Left ventricle myocardium superior (tissue), 1 donor: ENCODE measurements around the gene RAB8A. TPM values are rescaled to one million over a fixed set of nuclear protein-coding genes. Genes with fewer than 3 reads are reported as not detected.
"Not testable (repeated sequence)": the region's sequence is repeated elsewhere in the genome, so short reads cannot be mapped to it uniquely, and the experiment has no call there.

ENCODE experiments used
- ATAC-seq: fragments of 200-7000 bp; cut with Tn5 transposase; one replicate; pipeline ENCODE4 v1.9.1; 2020; ENCODE audit warnings: mild to moderate bottlenecking, moderate library complexity
- DNase-seq: peaks from one replicate; pipeline ENCODE4 v3.0.0-alpha.2; 2020
- intact Hi-C: fragments of 100-400 bp; cut with micrococcal nuclease; formaldehyde crosslinking; loops from one replicate; pipeline ENCODE4 v1.11.0; 2022
- total RNA-seq: library from RNA; stranded (reverse); fragmentation: NEBNext Ultra II Directional; extraction: Animal tissue kit (Norgen Biotek cat#: 25700); gene quantifications from one replicate; pipeline ENCODE4 v1.2.1, GENCODE V29; 2021
- donor health status: DM: no; HTN: yes; CAD: no; lungs with severe emphysema.

RAB8A gene
- total RNA-seq, 1 donor from 2014 or later: 16.4 TPM

GRCh38 chr19:16076958-16077611 is 34.6 kb upstream of the RAB8A start:
- DNase-seq (peak; percentile 81), ATAC-seq (peak; percentile 25)
- intact Hi-C loops: no loop called here

DNA sequence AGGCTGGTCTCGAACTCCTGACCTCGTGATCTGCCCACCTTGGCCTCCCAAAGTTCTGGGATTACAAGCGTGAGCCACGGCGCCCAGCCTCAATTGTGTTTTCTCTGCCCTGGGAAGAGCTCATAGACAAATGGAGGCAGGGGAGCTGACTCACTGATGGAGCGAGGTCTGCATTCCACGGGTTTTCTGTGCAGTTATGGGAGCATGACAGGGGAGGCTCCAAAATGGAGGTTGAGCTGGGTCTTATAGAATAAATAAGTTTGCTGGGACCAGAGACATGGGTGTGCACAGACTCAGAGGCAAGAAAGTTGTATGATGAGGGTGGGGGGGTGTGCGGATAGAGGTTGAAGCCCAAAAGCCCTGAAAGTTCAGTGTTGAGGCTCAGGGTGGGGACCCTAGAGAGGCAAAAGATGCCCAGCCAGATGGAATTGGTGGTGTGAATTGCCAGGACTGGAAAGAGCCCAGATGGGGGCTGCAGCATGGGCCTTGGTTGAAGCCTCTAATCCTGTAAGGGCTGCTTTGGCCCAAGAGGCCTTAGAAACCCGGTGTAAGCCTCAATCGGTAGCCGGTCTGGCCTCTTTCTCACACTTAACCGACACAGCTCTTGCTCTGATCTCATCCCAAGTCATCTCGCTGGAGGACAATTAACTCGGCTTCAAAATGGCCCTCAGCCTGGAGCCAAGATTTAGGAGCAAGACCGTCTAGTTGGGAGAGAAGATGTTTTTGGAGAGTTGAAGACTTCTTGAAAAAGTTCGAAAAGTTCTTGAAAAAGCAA is 33.5 kb upstream of the RAB8A start:
- no peak for DNase-seq
- intact Hi-C loops: no loop called here
- ATAC-seq: peak; percentile 7

- intact Hi-C loops: no loop called here
- DNase-seq (peak; percentile 68), ATAC-seq (peak; percentile 56)
These were observed 32.7 kb upstream of the RAB8A start for GRCh38 chr19:16078759-16079707.

GRCh38 chr19:16084067-16084685 is 27.5 kb upstream of the RAB8A start:
- ATAC-seq (no peak), DNase-seq (no peak)
- intact Hi-C loops: no loop called here

GRCh38 chr19:16085115-16085514 is 26.6 kb upstream of the RAB8A start:
- intact Hi-C loops: no loop called here
- DNase-seq (no peak), ATAC-seq (no peak)

- ATAC-seq, DNase-seq, intact Hi-C loops: not testable (repeated sequence)
These were observed 24.3 kb upstream of the RAB8A start for GRCh38 chr19:16087404-16087803.

DNA sequence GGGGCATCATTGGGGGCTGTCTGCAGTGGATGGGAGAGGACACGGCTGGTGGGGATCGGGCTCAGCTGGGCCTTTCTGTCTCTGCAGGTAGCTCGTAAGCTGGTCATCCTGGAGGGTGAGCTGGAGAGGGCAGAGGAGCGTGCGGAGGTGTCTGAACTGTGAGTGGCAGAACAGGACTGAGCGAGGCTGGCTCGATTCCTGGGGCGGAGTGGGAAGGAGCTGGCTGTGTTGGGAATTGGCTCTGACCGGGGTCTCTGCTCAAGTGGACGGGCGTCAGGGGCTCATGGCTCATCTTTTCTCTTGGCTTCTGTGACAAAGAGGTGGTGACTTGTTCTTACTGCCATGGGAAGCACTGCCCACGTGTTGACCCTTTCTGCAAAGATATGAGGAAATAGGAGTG is 23.7 kb upstream of the RAB8A start:
- intact Hi-C loops: no loop called here
- no peak for ATAC-seq
- no peak for DNase-seq

- no peak for DNase-seq
- intact Hi-C loops: no loop called here
- no peak for ATAC-seq
These were observed 23.2 kb upstream of the RAB8A start for GRCh38 chr19:16088351-16089009.

GRCh38 chr19:16089010-16089846 is 22.5 kb upstream of the RAB8A start:
- DNase-seq: no peak
- intact Hi-C loops: no loop called here

DNA sequence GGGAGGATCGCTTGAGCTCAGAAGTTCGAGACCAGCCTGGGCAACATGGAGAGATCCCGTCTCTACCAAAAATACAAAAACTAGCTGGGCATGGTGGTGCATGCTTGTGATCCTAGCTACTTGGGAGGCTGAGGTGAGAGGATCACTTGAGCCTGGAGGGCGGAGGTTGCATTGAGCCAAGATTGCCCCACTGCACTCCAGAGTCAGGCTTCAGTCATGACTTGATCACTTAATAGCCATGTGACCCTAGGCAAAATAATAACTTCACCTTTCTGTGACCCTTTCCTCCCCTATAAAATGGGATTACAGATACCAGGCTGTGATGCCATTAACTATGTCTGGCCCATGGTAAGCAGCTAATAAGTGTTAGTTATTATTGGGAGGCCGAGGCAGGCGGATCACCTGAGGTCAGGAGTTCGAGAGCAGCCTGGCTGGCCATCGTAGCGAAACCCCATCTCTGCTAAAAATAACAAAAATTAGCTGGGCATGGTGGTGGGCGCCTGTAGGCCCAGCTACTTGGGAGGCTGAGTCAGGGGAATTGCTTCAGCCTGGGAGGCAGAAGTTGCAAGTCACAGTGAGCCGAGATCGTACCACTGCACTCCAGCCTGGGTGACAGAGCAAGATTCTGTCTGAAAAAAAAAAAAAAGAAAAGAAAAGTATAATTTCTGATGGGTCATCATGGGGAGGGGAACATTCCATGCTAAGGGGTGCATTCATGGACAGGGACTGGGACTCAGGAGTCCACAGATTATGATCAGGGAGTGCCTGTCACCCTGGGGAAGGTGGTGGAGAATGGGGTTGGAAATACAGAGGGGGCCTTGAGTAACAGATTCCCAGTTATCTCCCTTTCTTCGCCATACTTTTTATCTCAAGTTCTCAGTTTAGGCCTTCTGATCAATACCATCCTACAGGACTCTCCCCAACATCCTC is 19.9 kb upstream of the RAB8A start:
- intact Hi-C loops: no loop called here
- ATAC-seq (no peak), DNase-seq (no peak)

More at GRCh38 chr19:16089010-16089846, 22.5 kb upstream of the RAB8A start:
- no peak for ATAC-seq

GRCh38 chr19:16094360-16095070 is 17.2 kb upstream of the RAB8A start:
- ATAC-seq (no peak), DNase-seq (no peak)
- intact Hi-C loops: no loop called here

- ATAC-seq (peak; percentile 56), DNase-seq (no peak)
- intact Hi-C loops: no loop called here
These were observed 16.6 kb upstream of the RAB8A start for GRCh38 chr19:16095071-16095571.

DNA sequence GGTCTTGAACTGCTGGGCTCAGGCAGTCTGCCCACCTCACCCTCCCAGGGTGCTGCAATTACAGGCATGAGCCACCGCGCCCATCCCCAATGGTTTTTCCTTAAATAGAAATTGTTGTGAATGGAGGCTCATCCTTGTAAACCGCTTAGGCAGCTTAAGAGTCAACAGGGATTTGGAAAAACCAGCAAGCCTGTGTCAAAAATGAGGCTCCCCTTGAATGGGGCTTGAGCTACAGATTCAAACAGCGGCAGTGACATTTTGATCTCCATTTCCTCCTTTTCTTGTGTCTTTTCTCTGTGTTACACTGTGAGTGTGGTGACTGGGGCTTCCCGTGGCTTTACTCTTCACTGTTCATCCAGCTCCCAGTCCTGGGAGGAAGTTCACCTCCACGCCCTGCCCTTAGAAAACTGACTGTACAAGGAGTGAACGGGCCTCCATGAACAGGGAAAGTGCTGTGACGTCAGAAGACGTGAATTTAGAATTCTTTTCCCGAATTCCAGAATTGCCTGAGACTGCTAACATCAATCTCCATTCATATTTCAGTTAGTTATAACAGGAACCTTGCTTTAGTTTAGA is 15.3 kb upstream of the RAB8A start:
- intact Hi-C loops: no loop called here
- no peak for DNase-seq
- ATAC-seq: no peak

DNA sequence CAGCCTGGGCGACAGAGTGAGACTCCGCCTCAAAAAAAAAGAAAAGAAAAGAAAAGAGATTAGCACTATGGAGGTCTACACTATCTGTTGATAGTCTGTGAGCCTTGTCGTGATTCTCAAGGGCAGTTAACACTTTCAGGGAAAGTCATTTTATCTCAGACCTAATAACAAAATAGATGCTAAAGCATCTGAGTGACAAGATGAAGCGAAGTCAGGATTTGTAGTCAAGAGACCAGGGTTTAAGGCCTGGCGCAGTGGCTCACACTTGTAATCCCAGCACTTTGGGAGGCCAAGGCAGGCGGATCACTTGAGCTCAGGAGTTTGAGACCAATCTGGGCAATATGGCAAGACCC is 13.3 kb upstream of the RAB8A start:
- intact Hi-C loops: no loop called here
- DNase-seq: no peak
- no peak for ATAC-seq

DNA sequence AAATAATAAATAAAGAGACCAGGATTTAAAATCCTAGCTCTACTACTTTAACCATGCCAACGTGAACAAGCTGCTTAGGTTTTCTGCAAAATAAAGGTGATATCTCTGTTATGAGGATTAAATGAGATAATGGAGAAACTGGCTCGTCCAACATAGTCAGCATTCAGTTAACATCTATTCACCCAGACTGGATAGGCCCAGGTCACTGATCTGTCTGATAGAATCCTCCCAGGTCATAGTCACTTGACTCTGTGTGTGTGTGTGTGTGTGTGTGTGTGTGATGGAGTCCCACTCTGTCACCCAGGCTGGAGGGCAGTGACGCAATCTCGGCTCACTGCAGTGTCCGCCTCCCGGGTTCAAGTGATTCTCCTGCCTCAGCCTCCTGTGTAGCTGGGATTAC is 12.9 kb upstream of the RAB8A start:
- no peak for ATAC-seq
- intact Hi-C loops: no loop called here
- no peak for DNase-seq
